ENCODE measurements around the gene TIMM21.

TIMM21 gene

DNA sequence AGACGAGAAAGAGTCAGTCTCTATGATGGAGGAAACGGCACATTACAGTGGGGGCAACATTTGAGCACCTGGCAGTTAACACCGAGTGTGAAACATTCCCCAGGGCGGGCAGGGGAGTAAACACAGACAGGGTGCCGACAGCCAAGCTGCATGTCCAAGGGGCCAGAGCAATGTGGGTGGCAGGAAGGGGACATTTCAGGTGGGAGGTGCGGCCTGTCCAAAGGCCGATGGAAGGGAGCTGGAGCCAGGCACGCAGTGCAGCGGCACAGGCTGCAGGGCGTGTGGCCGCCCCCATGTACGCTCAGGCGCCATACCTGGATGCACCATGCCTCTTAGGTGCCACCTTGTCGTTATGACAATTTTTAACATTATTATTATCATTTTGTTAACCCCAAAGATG is 43.3 kb downstream of the TIMM21 start:
- DNase-seq (ENCODE audit: low spot score), result no peak

DNA sequence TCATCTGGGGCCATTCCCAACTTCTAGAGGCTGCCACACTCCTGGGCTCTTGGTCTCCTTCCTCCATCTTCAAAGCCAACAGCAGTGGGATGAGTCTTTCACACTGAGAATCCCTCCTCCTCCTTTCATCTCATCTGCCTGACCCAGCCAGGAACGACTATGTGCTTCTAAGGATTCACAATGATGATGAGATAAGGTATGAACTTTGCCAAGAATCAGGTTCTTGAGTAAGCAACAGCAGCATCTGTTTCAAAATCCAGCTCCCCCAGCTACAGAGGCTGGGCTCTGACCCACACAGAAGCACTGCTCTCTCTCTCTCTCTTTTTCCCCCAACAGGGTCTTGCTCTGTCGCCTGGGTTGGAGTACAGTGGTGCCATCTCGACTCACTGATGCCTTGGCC is 46.4 kb downstream of the TIMM21 start:
- DNase-seq (ENCODE audit: low spot score), result no peak

DNA sequence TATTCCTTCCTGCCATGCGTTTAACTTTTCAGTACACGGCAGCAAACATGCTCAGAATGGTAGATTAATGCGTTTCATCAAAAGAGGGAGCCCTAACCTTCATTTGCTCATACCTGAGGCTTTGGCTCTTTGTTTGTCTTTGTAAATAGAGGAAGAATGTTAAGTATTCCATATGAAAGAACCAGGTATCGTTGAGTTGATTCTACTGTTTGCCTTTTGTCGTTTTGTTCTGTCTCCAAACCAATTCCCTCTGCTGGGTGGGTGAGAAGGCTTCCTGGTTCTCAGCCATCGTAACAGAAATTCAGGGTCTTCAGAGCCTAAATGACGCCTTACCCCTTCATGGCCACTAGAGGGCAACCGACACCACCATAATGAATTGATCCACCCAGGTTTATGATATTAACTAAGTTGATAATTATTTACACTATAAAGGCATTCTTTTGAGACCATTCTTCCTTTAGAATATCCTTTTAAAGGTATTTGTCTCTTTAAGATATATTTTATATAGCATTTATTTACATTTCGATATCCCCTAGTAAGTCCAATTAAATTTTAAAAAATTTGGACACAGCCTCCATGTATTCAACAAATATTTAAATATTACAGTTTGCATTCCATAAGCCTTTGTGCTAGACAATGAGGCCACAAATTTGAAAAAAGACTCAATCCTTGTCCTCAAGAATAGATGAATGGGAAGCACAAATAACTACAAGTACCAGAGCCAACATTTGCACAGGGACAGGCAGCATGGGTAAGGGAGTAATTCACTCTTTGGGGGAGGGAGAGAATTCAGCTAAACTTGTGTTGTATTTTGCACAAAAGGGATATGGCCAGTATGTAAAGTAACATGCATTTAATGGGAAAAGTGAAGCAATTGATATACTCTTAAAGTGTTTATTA is 48.1 kb downstream of the TIMM21 start:
- DNase-seq (ENCODE audit: low spot score), result peak; percentile 68

DNA sequence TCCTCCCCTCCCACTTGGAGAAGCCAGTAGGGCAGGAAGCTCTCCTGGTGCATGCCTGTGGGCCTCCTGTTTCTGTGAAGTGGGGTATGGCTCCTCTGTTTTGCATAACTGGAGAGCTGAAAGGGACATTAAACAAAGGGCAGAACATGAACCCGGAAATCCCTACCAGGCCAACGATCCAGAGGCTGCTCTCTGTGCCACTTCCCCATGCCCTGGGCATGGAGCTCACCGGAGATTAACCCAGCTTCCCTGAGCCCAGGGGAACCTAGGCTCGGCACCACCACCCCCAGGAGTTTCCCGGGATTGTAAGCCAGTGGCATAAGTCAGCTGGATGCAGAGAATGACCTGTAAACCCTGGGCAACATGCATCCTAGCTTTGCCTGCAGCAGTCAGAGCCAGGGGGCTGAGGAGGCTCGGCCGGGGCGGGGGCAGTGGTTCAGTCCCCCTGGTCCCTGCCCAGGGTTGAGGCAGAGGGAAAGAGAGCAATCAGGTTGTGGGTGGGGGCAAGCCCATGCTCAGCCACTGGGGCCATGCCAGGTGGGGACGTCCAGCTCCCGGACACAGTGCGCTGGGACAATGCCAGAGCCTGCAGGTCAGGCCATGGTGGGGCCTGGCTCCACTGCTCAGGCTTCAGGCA is 49.5 kb downstream of the TIMM21 start:
- DNase-seq (ENCODE audit: low spot score), result no peak

DNA sequence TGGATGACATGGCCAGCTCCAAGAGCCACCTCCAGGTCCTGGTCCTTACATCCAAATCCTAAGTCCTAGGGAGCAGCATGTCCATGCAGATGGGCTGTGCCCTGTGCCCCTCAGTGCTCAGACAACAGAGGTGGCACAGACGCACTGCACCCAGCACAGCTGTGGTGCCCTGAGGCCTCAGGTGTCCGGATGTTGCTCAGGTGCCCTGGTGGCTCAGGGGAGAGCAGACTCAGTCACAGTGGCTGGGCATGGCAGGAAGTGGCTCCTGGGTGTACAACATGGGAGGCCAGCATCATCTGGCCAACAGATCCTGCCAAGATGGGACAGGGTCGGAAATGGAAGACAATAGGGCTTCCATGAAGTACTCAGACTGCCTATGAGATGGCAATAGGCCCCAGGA is 50.1 kb downstream of the TIMM21 start:
- no peak for DNase-seq (ENCODE audit: low spot score)

DNA sequence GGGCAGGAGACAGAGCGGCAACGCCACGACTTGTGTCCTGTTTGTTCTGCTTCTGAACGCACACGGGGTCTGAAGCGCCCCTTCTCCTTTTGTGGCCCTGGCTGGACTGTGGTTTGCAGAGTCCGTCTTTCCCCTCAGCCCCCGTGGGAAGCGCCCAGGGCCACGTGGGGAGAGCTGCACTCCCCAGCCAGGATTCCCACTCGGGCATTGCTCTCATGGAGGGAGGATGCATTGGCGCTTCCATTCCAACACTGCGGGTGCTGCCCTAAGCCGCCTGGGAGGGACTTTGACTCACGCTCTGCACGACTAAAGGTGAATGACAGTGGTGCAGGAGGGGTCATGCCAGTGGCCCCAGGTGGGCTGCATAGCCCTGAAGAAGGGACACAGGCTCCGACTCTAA is 52.5 kb downstream of the TIMM21 start:
- DNase-seq (ENCODE audit: low spot score), result no peak

DNA sequence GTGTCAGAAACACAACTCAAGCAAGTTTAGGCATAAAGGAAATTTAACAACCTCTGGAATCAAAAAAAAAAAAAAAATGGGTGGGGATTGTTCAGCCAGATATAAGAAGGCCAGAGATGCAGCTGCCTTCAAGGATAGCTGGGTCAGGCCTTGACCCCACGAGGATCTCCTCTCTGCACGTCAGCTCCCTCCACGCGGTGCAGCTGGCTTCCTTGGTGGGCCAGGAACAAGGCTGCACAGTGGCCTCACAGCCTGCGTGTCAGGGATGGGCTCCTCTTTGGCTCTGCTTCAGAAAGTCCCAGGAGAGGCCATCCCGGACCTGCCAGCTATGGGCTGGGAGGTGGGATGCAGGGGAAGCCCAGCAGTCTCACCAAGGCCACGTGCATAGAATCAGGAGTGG is 55.5 kb downstream of the TIMM21 start:
- no peak for DNase-seq (ENCODE audit: low spot score)

DNA sequence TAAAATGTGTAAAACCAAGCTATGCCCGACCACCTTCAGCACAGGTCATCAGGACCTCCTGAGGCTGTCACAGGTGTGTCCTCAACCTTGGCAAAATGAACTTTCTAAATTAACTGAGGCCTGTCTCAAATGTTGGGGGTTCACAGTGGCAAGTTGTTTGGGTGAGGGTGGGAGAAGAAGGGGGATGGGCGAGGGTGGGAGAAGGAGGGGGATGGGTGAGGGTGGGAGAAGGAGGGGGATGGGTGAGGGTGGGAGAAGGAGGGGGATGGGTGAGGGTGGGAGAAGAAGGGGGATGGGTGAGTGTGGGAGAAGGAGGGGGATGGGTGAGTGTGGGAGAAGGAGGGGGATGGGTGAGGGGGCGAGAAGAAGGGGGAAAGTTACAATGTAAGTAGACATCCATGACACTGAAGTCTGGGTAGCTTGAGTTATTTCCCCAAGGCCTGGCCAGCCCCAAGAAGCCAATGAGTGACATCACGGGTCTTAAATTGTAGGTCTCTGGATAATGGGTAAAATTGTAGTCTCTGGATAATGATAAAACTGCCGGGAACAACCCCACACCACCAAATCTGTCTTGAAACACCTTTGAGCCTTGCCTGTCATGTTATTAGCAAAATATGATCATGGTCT is 56.3 kb downstream of the TIMM21 start:
- DNase-seq (ENCODE audit: low spot score), result no peak
